H4 (cell line): ENCODE measurements around the gene CPXM2. TPM values are rescaled to one million over a fixed set of nuclear protein-coding genes. Genes with fewer than 3 reads are reported as not detected.
"Not testable (repeated sequence)": the region's sequence is repeated elsewhere in the genome, so short reads cannot be mapped to it uniquely, and the experiment has no call there.

Experiments
- DNase-seq: peaks from one replicate; pipeline ENCODE4 v3.0.0-alpha.2; 2015; ENCODE audit warnings: low spot score
- total RNA-seq: library from RNA; depleted of rRNA; stranded (reverse); fragments of >200 nt; shearing (Covaris generic); gene quantifications from 2 replicates; pipeline ENCODE4 v1.2.3, GENCODE V29; 2014

Gene CPXM2
- total RNA-seq, 1 experiment from 2014 or later: not detected

DNA sequence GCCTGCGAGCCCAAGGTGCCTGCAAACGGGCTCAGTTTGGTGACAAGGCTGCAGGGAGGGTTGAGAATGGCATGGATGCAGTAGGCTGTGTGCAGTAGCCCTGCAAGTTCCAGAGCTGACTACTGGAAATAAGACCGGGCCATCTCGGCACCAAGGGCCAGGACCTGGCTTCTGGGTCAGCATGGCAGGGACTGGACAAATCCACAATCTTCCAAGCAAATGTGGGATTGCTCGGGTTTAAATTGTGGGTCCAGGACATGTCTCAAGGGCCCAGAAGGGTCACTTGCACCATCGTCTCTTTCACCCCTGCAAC, 147.4 kb downstream of the CPXM2 start:
- DNase-seq: no peak

GRCh38 chr10:123743441-123744223, 148.0 kb downstream of the CPXM2 start:
- DNase-seq: no peak

GRCh38 chr10:123742751-123743440, 148.7 kb downstream of the CPXM2 start:
- no peak for DNase-seq

DNA sequence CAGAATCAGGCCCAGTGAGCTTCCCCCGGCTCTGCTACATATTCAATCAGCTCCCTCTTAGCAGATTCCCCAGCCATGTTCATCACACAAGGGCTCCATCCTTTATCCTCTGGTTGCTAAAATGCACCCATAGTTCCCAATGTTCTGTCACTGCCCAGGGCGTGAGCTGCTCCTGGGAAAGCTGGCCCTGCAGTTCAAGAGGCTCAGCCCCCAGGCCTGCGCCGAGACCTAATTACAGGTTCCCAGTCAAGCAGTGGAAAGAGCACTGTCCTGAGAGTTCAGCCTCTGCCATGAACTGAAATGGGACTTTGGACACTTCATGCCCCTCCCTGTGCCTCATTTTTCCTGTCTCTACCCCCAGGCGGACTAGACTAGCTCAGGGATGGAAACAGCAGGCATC, 149.9 kb downstream of the CPXM2 start:
- DNase-seq: no peak

- DNase-seq: no peak
These were observed 150.5 kb downstream of the CPXM2 start for GRCh38 chr10:123741146-123741545.

GRCh38 chr10:123736917-123737316, 154.7 kb downstream of the CPXM2 start:
- not testable (repeated sequence) for DNase-seq

DNA sequence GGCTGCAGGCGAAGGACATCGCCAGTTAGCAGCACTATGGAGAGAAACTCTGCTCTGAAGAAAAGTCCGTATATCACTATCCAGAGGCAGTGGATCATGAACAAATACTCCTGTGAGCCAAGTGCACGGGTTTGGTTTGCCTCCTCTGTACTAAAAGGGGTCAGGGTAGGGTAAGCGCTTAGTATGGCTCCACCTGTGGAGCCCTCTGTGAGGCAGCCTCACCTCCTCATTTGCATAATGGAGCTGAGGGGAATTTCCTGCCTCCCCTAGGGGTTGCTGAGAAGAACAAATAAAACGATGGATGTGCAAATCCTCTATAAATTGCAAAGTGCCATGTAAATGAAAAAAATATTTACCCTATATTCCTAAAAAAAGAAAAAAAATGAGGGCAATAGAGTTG, 162.1 kb downstream of the CPXM2 start:
- no peak for DNase-seq

- DNase-seq: no peak
These were observed 164.8 kb downstream of the CPXM2 start for GRCh38 chr10:123726836-123727235.

DNA sequence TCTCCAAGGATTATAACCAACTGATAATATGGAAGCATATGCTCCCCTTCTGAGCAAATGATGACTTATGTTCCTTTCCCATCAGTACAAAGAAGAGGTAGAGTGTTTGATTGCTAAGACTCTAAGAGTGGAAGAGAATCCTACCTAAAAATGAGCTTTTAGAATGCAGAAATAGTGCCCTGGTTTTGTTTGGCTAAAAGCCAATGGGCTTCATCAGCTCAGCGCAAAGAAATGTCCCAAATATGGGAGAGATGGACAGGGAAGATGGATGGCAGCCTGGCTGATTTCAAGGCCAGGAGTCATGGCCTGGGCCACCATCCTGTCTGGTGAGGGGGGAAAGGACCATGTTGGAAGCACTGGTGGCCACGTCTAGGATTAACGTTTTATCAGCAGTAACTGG, 165.2 kb downstream of the CPXM2 start:
- DNase-seq: no peak

DNA sequence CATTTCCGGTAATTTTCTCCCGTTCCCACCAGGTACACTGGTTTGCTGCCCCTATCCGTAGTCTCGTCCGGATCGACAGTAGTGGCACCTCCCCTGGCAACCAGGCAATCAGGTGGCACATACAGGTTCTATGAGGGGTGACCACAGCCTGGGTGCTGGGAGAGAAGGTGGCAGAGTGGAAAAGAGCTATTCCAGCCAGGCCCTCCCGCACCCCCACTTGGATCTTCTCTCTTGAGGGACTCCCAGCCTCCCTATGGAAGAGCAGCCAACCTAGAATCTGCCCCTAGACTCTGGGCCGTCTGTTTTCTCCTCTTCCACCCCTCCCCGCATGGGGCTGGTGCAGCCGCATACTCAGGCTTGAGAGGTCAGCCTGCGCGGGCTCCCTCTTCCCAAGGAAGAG, 166.9 kb downstream of the CPXM2 start:
- DNase-seq: no peak

- DNase-seq: no peak
These were observed 169.3 kb downstream of the CPXM2 start for GRCh38 chr10:123722351-123722750.

GRCh38 chr10:123721441-123722049, 170.1 kb downstream of the CPXM2 start:
- no peak for DNase-seq

DNA sequence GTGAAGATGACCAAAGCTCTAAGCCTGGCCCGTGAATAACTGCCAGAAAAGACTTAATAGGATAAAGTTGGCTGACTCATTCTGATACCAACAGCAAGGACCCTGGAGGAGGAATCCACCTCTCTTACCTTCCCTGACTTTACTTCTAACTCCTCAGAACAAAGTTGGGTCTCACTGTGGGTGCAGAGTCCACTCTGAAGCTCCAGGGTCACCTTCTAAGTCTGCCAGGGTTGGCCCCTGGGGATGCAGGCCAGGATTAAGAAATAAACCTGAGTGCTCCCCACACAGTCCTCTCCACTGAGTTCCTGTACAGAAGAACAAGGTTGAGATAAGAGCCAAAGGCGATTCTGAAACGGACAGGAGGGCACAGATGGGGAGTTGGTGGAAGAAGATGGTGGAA, 171.1 kb downstream of the CPXM2 start:
- no peak for DNase-seq

GRCh38 chr10:123718544-123719060, 173.0 kb downstream of the CPXM2 start:
- no peak for DNase-seq

DNA sequence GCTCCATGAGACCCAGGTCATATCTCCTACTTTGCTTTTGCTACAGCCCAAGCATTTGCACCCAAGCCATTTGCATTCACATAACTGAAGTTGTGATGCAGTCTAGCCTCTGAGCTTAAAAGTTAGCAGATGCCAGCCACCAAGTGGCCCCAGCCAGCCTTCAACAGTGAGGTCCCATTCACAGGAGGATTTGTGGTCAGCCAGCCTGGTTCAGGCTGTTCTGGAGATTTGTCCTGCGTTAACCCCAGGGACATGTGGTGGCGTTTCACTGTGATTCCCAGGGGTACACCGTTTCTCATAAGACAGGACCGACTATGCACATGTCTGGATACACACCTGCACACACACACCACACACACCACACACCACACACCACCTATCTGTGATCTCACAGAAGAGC, 174.3 kb downstream of the CPXM2 start:
- no peak for DNase-seq

GRCh38 chr10:123715546-123715945, 176.1 kb downstream of the CPXM2 start:
- no peak for DNase-seq

GRCh38 chr10:123706236-123706635, 185.4 kb downstream of the CPXM2 start:
- DNase-seq: no peak

- DNase-seq: no peak
These were observed 186.8 kb downstream of the CPXM2 start for GRCh38 chr10:123704812-123705211.

DNA sequence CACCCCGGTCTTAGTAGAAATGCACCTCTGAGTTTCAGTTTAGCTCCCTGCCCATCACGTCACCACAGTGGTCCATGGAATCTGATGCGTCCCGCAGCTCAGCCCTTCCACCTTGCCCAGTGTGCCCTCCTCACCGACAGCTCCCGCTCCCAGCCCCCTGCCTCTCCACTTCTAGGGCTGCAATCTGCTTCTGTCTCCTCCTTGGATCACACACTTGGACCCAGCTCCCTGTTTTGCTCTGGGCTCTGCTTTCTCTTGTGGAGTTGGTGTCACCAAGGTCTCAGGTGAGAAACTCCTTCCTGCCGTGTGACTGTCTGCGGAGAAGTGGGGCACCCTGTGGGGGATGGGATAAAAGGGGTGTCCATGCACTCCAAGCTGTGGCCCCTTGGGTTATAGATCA, 187.5 kb downstream of the CPXM2 start:
- no peak for DNase-seq

- DNase-seq: no peak
These were observed 188.3 kb downstream of the CPXM2 start for GRCh38 chr10:123703195-123703790.
